Colonic mucosa (tissue), 4 donors: ENCODE data around the gene HOXD8. TPM values are rescaled to one million over a fixed set of nuclear protein-coding genes. Genes with fewer than 3 reads are reported as not detected.
A peak's percentile ranks its signal among the peaks of the same experiment; 100 is the strongest.

Experiments used
- DNase-seq: peaks from one replicate; pipeline ENCODE4 v3.0.0-alpha.2; 2020
- H3K27ac ChIP-seq: fragments of 200-600 bp; one replicate; pipeline ENCODE4 v1.8.0; 2021
- H3K27me3 ChIP-seq: fragments of 200-600 bp; one replicate; pipeline ENCODE4 v1.8.0; 2021
- H3K36me3 ChIP-seq: fragments of 200-600 bp; one replicate; pipeline ENCODE4 v1.8.0; 2021
- H3K4me1 ChIP-seq: fragments of 200-600 bp; one replicate; pipeline ENCODE4 v1.8.0; 2021; ENCODE audit warnings: mild to moderate bottlenecking
- H3K4me3 ChIP-seq: fragments of 200-600 bp; one replicate; pipeline ENCODE4 v1.8.0; 2021
- H3K9ac ChIP-seq, 2 donors: one replicate each; pipeline ENCODE4 v1.7.0; 2013; ENCODE audit warnings: control low read depth in 2 of 2, low read depth in 2 of 2, low read length in 2 of 2
- H3K9me3 ChIP-seq: fragments of 200-600 bp; one replicate; pipeline ENCODE4 v1.8.0; 2021
- CTCF ChIP-seq: fragments of 200-600 bp; IDR thresholded peaks from one replicate; pipeline ENCODE4 v1.8.0; 2022; ENCODE audit warnings: antibody characterized with exemption, mild to moderate bottlenecking
- intact Hi-C: fragments of 100-400 bp; cut with DNase I; formaldehyde crosslinking; loops from one replicate; pipeline ENCODE4 v1.14.1; 2022
- total RNA-seq, 2 donors: library from RNA; stranded (reverse); fragmentation: NEBNext Ultra II Directional in 1 of 2; extraction: Animal tissue kit (Norgen Biotek cat#: 25700) in 1 of 2; gene quantifications; one replicate each; pipeline ENCODE4 v1.2.1, GENCODE V29; 2021
- donor health status: healthy.
- donor health status: DM: no; HTN: no; CAD: no.
- donor health status: DM: no; HTN: no; CAD: no.

The HOXD8 gene
- total RNA-seq, 2 donors from 2014 or later = 3.1 to 4.6 TPM

- H3K9me3 ChIP-seq = no peaks in the 10 kb centered on the region
- no peaks in the 10 kb centered on the region for H3K36me3 ChIP-seq
- no peak overlapping the region for H3K27ac ChIP-seq
- H3K9ac ChIP-seq = no peak overlapping the region
- no peak overlapping the region for H3K4me3 ChIP-seq
- intact Hi-C loops = no loop called here
- DNase-seq = no peak
- TF ChIP-seq CTCF = no peak
- H3K27me3 ChIP-seq = peaks cover 42% of the 10 kb centered on the region
- H3K4me1 ChIP-seq = peaks cover 8% of the 10 kb centered on the region
These were observed 30.3 kb downstream of the HOXD8 start for GRCh38 chr2:176159663-176160250.

DNA sequence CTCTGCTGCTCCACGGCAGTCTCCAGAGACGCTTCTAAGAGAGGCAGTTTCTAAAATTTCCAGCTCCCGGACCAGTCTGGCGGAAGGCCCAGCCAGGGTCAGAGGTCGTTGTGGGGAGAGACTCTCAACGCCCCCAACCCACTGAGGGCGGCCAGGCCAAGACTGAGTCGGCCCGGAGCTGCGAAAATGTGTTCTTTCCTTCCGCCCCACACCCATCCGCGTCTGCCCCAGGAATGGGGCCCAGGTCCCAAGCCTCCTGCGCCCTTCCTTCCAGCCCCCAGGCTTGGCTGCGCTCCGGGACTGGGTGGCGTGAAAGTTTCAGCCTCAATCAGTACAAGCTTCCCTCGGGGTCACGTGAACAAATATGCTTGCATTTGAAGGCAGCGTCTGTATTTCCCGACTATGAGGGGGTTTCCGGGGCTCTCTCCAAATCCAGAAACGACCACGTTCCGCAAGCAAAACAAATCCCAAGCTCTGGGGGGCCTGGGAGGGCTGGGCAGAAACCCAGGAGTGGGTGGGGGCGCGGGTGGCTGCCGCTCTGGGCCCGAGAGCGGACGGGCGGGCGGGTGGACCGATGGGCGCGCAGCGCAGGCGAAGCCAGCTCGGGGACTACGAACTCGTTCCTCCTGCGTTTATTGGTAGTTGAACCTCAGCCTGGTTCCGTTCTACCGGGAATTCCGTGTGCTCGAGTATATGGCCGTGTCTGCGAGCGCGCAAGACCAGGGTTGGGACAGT lies 30.9 kb downstream of the HOXD8 start:
- H3K27me3 ChIP-seq = peaks cover 49% of the 10 kb centered on the region
- H3K4me3 ChIP-seq = no peak overlapping the region
- no peak overlapping the region for H3K9ac ChIP-seq
- DNase-seq = no peak
- H3K4me1 ChIP-seq = peaks cover 8% of the 10 kb centered on the region
- no peaks in the 10 kb centered on the region for H3K36me3 ChIP-seq
- no peaks in the 10 kb centered on the region for H3K9me3 ChIP-seq
- no peak overlapping the region for H3K27ac ChIP-seq
- TF ChIP-seq CTCF = no peak
- intact Hi-C loops = no loop called here

GRCh38 chr2:176160986-176161824 lies 31.7 kb downstream of the HOXD8 start:
- Histone ChIP-seq H3K9ac (no peak overlapping the region), H3K36me3 (no peaks in the 10 kb centered on the region), H3K4me3 (no peak overlapping the region), H3K4me1 (peaks cover 8% of the 10 kb centered on the region), H3K27ac (no peak overlapping the region), H3K27me3 (peaks cover 48% of the 10 kb centered on the region), H3K9me3 (no peaks in the 10 kb centered on the region)
- no peak for TF ChIP-seq CTCF
- intact Hi-C loops = no loop called here
- no peak for DNase-seq

- no peak for DNase-seq
- Histone ChIP-seq H3K4me3 (no peak overlapping the region), H3K27me3 (peaks cover 44% of the 10 kb centered on the region), H3K9me3 (no peaks in the 10 kb centered on the region), H3K27ac (no peak overlapping the region), H3K4me1 (peaks cover 8% of the 10 kb centered on the region), H3K9ac (peak overlapping the region in 1 of 2 donors; percentile 19), H3K36me3 (no peaks in the 10 kb centered on the region)
- intact Hi-C loops = no loop called here
- TF ChIP-seq CTCF = no peak
These were observed 32.5 kb downstream of the HOXD8 start for GRCh38 chr2:176161825-176162626.
